Right hindlimb (tissue), 1 donor: Measurements from ENCODE around the gene MADD.
"Not testable (repeated sequence)": the region's sequence is repeated elsewhere in the genome, so short reads cannot be mapped to it uniquely, and the experiment has no call there.

Source experiments
- DNase-seq: peaks from one replicate; pipeline ENCODE4 v3.0.0-alpha.2; 2018

MADD gene

GRCh38 chr11:47278058-47278457 lies 8.1 kb downstream of the MADD start:
- DNase-seq, result no peak

GRCh38 chr11:47278769-47279168 lies 8.8 kb downstream of the MADD start:
- no peak for DNase-seq

DNA sequence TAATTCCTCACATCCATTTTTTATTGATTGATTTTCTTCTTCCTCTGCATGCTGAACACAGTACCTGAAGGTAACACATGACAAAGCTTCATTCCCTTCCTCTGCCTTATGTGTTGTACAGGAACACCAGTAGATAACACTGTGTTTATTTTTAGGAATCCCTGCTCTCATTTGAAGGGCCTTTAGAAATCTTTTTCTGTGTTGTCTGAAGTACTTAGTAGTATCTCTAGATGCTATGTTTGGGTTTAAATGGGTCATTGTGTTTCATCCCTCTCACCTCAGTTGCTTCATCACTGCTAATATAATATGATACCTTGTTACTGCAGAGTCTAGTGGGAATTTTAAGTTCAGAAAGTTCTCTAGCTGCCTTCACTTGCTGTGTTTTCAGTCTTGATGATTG lies 10.2 kb downstream of the MADD start:
- no peak for DNase-seq

DNA sequence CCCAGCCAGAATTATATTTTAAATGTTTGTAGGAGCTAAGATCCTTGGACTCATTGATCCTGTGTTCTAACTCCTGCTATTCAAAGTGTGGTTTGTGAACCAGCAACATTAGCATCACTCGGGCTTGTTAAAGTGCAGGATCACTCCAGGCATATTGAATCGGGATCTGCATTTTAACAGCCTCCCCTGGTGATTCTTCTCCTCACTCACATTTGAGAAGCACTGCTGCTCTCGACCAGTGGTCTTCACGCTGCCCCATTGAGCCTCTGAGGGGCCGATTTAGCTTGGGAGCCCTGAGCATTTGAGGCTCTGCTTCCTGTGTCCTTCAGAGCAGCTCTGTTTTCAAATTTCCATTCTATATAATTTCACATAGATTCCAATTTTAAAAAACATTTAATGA lies 10.9 kb downstream of the MADD start:
- no peak for DNase-seq

GRCh38 chr11:47282462-47282861 lies 12.5 kb downstream of the MADD start:
- DNase-seq, result no peak

- no peak for DNase-seq
These were observed 14.2 kb downstream of the MADD start for GRCh38 chr11:47284151-47284550.

DNA sequence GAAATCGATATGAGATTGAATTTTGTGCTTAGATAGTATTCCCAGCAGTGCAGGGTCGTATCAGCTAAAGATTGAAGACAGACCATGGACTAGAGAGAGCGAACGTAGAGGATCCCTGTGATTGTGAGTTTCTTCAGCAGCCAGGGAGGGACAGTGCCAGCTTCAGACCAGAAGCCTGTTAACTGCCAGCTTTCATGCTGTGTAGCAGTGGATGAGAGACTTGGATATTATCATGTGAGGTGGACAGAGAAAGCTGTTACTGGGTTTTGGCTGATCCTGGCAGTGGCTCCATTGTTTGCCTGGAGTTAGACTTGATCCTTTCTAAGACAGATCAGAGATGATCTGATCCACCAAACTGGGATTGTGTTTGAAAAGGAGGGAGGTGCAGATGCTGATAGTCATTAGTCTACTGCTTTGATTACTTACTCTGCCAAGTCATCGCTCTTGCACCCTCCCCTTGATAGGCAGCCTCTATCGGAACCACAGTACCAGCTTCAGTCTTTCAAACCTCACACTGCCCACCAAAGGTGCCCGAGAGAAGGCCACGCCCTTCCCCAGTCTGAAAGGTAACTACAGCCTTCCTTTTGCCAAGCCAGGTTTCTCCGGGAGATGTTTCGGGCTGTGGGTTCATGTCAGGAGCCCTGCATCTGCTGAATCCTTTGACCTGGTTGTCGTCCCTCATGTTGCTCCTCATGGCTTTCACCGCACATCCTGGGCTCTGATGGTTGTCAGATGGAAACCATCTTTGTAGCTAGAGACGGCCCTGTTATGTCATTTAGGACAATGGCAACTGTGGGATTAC lies 16.2 kb downstream of the MADD start:
- DNase-seq, result no peak

DNA sequence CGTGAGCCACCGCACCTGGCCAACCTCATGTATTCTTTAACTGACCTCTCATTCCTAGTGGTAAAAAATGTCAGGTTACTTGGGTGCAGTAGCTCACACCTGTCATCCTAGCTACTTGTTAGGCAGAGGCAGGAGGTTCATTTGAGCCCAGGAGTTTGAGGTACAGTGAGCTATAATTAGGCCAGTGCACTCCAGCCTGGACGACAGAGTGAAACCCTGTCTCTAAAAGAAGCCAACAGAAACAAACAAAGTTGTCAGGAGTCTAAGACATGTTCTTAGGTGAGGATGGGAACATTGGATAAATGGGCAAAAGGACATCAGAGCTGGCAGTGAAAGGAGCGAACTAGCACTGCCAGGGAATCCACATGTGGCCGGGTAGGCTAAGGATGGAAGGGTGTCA lies 18.1 kb downstream of the MADD start:
- DNase-seq, result no peak

- no peak for DNase-seq
These were observed 19.9 kb downstream of the MADD start for GRCh38 chr11:47289856-47290255.

GRCh38 chr11:47295385-47295784 lies 25.5 kb downstream of the MADD start:
- DNase-seq, result no peak

DNA sequence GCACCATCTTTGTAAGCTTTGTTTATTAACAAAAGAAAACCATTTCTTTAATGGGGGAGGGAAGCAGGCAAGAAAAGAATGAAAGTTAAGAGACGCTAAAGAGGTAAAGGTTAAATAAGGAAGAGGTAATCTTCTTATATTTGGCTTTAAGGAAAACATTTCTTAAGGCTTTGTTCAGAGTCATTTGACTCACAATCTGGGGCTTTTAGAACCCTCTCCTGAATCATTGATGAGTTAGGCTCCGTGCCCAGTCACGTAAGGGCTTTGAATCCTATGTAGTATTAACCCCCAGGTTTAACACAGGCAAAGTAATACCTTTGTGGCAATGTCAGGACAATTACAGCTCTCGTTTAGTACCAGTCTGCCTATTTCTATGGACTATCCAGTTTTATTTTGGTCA lies 26.1 kb downstream of the MADD start:
- no peak for DNase-seq

GRCh38 chr11:47299078-47299477 lies 29.1 kb downstream of the MADD start:
- no peak for DNase-seq

- no peak for DNase-seq
These were observed 32.9 kb downstream of the MADD start for GRCh38 chr11:47302853-47303252.

GRCh38 chr11:47305734-47306483 lies 36.0 kb downstream of the MADD start:
- DNase-seq, result no peak

- DNase-seq, result no peak
These were observed 36.5 kb downstream of the MADD start for GRCh38 chr11:47306484-47306844.

DNA sequence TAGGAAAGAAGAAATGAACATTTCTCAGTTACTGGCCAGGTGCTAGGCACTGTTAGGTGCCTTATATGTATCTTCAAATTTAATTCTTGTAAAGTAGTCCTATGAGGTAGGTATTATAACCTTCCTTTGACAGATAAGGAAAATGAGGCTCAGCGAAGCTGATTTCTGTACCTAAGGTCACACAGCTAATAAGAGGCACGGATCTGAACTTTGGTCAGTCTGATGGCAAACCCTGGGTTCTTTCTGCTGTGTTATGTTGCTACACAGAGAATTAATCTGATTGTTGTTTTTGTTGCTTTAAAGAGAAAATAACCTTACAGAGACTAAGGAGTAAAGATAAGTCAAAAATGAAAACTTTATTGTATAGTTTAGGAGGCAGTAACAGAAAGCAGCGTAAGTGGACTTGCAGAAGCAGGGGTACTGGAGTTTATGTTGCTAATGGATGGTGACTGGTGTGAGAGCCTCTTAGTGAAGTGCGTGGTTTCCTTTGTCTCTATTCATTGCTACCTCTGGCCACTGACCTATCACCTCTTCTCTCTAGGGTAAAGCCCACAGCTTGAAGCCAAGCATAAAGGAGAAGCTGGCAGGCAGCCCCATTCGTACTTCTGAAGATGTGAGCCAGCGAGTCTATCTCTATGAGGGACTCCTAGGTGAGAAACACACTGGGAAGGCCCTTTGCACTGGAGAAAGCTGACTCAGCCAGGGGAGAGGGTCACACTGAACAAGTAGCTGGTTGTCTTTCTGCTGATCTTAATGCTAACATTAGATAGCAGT lies 38.3 kb downstream of the MADD start:
- DNase-seq, result no peak

DNA sequence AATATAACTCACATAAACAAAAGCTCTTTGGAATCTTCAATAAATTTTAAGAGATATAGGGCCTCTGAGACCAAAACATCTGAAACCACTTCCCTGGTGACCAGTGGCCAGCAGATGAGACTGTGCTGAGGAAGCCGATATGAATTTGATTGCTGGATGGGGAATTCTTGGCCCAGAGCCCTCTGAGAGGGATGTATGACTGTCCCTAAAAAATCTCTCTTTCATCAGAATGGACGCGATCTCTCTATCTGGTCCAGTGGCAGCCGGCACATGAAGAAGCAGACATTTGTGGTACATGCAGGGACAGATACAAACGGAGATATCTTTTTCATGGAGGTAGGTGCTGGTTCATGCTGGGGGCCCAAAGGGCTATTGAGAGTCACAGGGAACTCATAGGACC lies 45.1 kb downstream of the MADD start:
- DNase-seq, result no peak

- not testable (repeated sequence) for DNase-seq
These were observed 46.6 kb downstream of the MADD start for GRCh38 chr11:47316501-47316900.

DNA sequence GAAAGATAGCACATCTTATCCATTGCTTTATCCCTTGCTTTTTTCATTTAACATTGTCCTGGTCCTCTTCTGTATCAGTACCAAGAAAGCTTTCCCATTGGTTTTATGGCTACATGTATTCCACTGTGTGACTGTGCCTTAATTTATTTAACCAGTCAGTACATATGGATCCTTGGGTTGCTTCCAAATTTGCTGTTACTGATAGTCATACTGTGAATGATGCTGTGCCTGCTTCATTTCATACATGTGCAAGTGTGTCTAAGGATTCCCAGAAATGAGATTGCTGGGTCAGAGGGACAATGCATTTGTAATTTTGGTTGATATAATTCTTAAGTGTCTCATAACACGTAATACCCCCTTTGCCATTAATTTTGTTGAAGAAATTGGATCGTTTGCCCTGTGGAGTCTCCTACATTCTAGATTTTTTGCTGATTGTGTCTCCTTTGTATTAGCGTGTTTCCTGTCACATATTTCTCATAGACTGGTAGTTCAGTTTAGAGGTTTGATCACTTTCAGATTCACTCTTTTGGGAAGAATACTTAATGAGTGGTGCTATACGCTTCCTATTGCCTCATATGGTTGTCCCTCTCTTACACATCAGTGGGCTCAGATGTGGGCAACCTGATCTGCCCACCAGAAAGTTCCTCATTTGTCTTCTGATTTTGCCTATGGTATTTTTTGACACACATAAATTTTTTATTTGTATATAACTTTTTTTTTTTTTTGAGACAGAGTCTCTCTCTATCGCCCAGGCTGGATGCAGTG lies 47.3 kb downstream of the MADD start:
- no peak for DNase-seq

DNA sequence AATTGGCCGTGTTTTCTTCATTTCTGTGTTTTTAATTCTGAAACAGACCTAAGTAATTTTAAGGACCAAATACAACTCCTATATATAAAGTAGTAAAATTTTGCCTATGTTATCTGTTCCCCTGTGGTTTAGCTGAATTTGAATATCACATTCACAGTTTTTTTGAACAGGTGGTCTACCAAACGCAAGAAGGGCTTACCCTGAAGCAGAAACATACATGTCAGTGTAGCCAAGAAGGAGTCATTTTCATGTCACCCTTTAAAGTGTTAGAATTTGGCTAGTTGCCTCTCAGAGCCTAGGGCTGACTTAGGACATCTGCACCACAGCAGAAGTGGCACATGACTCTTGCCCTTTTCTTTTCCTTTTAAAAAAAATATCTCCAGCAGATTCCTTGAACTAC lies 48.2 kb downstream of the MADD start:
- DNase-seq, result no peak

GRCh38 chr11:47324520-47324919 lies 54.6 kb downstream of the MADD start:
- no peak for DNase-seq

GRCh38 chr11:47325271-47326041 lies 55.5 kb downstream of the MADD start:
- no peak for DNase-seq
